HCT116 (cell line): ENCODE measurements around the gene NHSL2. TPM values are rescaled to one million over a fixed set of nuclear protein-coding genes. Genes with fewer than 3 reads are reported as not detected.
"Not testable (repeated sequence)": the region's sequence is repeated elsewhere in the genome, so short reads cannot be mapped to it uniquely, and the experiment has no call there.

Source experiments
- ATAC-seq: fragments of 200-7000 bp; cut with Tn5 transposase; 2 replicates; pipeline ENCODE4 v1.9.1; 2020; ENCODE audit warnings: mild to moderate bottlenecking, moderate library complexity
- BruUV-seq: library from RNA; stranded (reverse); fragments of 400-500 nt; replicated peaks from 2 replicates; lab custom pipeline; 2021; lab: Mats Ljungman, UMichigan
- CTCF ChIA-PET: fragments of 300-600 bp; sonication (Branson Sonifier 250); formaldehyde crosslinking; loops from one replicate; lab custom pipeline; 2021; ENCODE audit warnings: antibody characterized with exemption; lab: Charles Lee
- POLR2A ChIA-PET: fragments of 300-600, 350-600 bp; sonication (Branson Sonifier 250); formaldehyde crosslinking; loops from one replicate; lab custom pipeline; 2021; ENCODE audit warnings: antibody characterized with exemption; lab: Charles Lee
- RAD21 ChIA-PET, 2 experiments: fragments of 300-600 bp; sonication (Branson Sonifier 250); formaldehyde crosslinking; loops; one replicate each; lab custom pipeline; 2023; ENCODE audit warnings: low total read pairs in 2 of 2; ENCODE audit not compliant: uncharacterized antibody in 2 of 2, unreplicated experiment in 2 of 2, low non-redundant PET in 1 of 2; lab: Charles Lee
- DNase-seq: peaks from one replicate; pipeline ENCODE4 v3.0.0-alpha.2; 2010; ENCODE audit warnings: low read depth, low spot score
- H2AFZ ChIP-seq: fragments of 200-600 bp; shearing (Covaris generic), sonication (generic); 2 replicates; pipeline ENCODE4 v1.6.1; 2017; ENCODE audit warnings: low read depth, mixed run types, mixed read lengths, antibody characterized with exemption, low read length; ENCODE audit not compliant: poor library complexity, severe bottlenecking
- H3K27ac ChIP-seq: 2 replicates; pipeline ENCODE4 v1.5.1; 2012; ENCODE audit warnings: low read depth, low read length
- H3K27me3 ChIP-seq: fragments of 200-600 bp; sonication (generic); 2 replicates; pipeline ENCODE4 v1.6.1; 2016; ENCODE audit warnings: mixed run types, low read length, mixed read lengths; ENCODE audit not compliant: insufficient read depth
- H3K36me3 ChIP-seq, 2 experiments: fragments of 200-500 bp in 1 of 2; fragments of 200-600 bp in 1 of 2; sonication (Bioruptor generic) in 1 of 2; sonication (generic) in 1 of 2; 2 replicates each; pipeline versions ENCODE4 v1.5.1 to v1.6.1; 2014 to 2016; ENCODE audit warnings: low read length in 2 of 2, inconsistent platforms in 1 of 2, mixed read lengths in 1 of 2, mixed run types in 1 of 2; ENCODE audit not compliant: insufficient read depth in 2 of 2, control insufficient read depth in 1 of 2
- H3K4me1 ChIP-seq, 2 experiments: fragments of 200-600 bp in 1 of 2; sonication (generic) in 1 of 2; 2 replicates each; pipeline versions ENCODE4 v1.5.1 to v1.6.1; 2012 to 2017; ENCODE audit warnings: low read length in 2 of 2, inconsistent platforms in 1 of 2, mild to moderate bottlenecking in 1 of 2, mixed read lengths in 1 of 2, mixed run types in 1 of 2, moderate library complexity in 1 of 2; ENCODE audit not compliant: insufficient read depth in 2 of 2, control insufficient read depth in 1 of 2
- H3K4me2 ChIP-seq: fragments of 200-600 bp; sonication (generic); 2 replicates; pipeline ENCODE4 v1.6.1; 2017; ENCODE audit warnings: mixed run types, low read length, mixed read lengths
- H3K4me3 ChIP-seq, 2 experiments: fragments of 200-600 bp in 1 of 2; sonication (generic) in 1 of 2; replicated peaks in 1 of 2; 2 replicates each; pipeline ENCODE4 v1.5.1; 2011 to 2016; ENCODE audit warnings: low read length in 2 of 2, control low read depth in 1 of 2, low read depth in 1 of 2, mild to moderate bottlenecking in 1 of 2, mixed read lengths in 1 of 2, mixed run types in 1 of 2
- H3K79me2 ChIP-seq: fragments of 200-600 bp; sonication (generic); 2 replicates; pipeline ENCODE4 v1.6.1; 2017; ENCODE audit warnings: mild to moderate bottlenecking, mixed run types, low read length, moderate library complexity, mixed read lengths; ENCODE audit not compliant: insufficient read depth
- H3K9ac ChIP-seq: fragments of 200-600 bp; sonication (generic); 2 replicates; pipeline ENCODE4 v1.6.1; 2016; ENCODE audit warnings: low read length, mixed read lengths
- H3K9me2 ChIP-seq: fragments of 200-600 bp; sonication (generic), shearing (Covaris generic); 2 replicates; pipeline ENCODE4 v1.6.1; 2017; ENCODE audit warnings: mixed run types, mild to moderate bottlenecking, moderate library complexity; ENCODE audit not compliant: insufficient read depth
- H3K9me3 ChIP-seq, 2 experiments: fragments of 200-500 bp in 1 of 2; fragments of 200-600 bp in 1 of 2; sonication (Bioruptor generic) in 1 of 2; sonication (generic) in 1 of 2; 2 replicates each; pipeline ENCODE4 v1.6.1; 2014 to 2017; ENCODE audit warnings: low read length in 2 of 2, mixed read lengths in 2 of 2, inconsistent platforms in 1 of 2, low read depth in 1 of 2, mild to moderate bottlenecking in 1 of 2, mixed run types in 1 of 2, moderate library complexity in 1 of 2; ENCODE audit not compliant: control insufficient read depth in 1 of 2, insufficient read depth in 1 of 2
- H4K20me1 ChIP-seq: fragments of 200-600 bp; sonication (generic), shearing (Covaris generic); 2 replicates; pipeline ENCODE4 v1.6.1; 2017; ENCODE audit warnings: mixed run types, mild to moderate bottlenecking, moderate library complexity; ENCODE audit not compliant: insufficient read depth
- ATF3 ChIP-seq: IDR thresholded peaks from 2 replicates; pipeline ENCODE4 v1.6.1; 2012
- CEBPB ChIP-seq: IDR thresholded peaks from 2 replicates; pipeline ENCODE4 v1.6.1; 2012; ENCODE audit warnings: low read depth
- CTCF ChIP-seq, 3 experiments: fragments of 200-600 bp in 1 of 3; sonication (generic) in 1 of 3; IDR thresholded peaks in 2 of 3; conservative IDR thresholded peaks in 1 of 3; 2 replicates each; pipeline ENCODE4 v1.5.1; 2012 to 2017; ENCODE audit warnings: low read depth in 2 of 3, low read length in 2 of 3, antibody characterized with exemption in 1 of 3, borderline replicate concordance in 1 of 3, control low read depth in 1 of 3, mild to moderate bottlenecking in 1 of 3, mixed read lengths in 1 of 3, mixed run types in 1 of 3, moderate library complexity in 1 of 3; ENCODE audit not compliant: insufficient read depth in 1 of 3
- EZH2phosphoT487 ChIP-seq: fragments of 200-600 bp; IDR thresholded peaks from 2 replicates; pipeline ENCODE4 v1.6.1; 2018; ENCODE audit warnings: antibody characterized with exemption, borderline replicate concordance
- MAX ChIP-seq: IDR thresholded peaks from 2 replicates; pipeline ENCODE4 v1.6.1; 2012
- POLR2A ChIP-seq: IDR thresholded peaks from 2 replicates; pipeline ENCODE4 v1.7.0; 2011; ENCODE audit warnings: borderline replicate concordance; ENCODE audit not compliant: insufficient read depth, insufficient read length; ENCODE audit errors: extremely low read depth
- RAD21 ChIP-seq: IDR thresholded peaks from 2 replicates; pipeline ENCODE4 v1.6.1; 2012; ENCODE audit warnings: low read depth, mild to moderate bottlenecking
- REST ChIP-seq: IDR thresholded peaks from 2 replicates; pipeline ENCODE4 v1.6.1; 2012; ENCODE audit warnings: low read depth
- SP1 ChIP-seq: IDR thresholded peaks from 2 replicates; pipeline ENCODE4 v1.6.1; 2012; ENCODE audit warnings: low read depth
- SRF ChIP-seq: IDR thresholded peaks from 2 replicates; pipeline ENCODE4 v1.6.1; 2012; ENCODE audit warnings: low read depth
- YY1 ChIP-seq: IDR thresholded peaks from 2 replicates; pipeline ENCODE4 v1.6.1; 2011; ENCODE audit warnings: low read length, low read depth, moderate library complexity, mild to moderate bottlenecking; ENCODE audit not compliant: insufficient replicate concordance; ENCODE audit errors: extremely low read depth
- ZBTB33 ChIP-seq: IDR thresholded peaks from 2 replicates; pipeline ENCODE4 v1.6.1; 2011; ENCODE audit warnings: mild to moderate bottlenecking, low read length, moderate library complexity; ENCODE audit not compliant: insufficient replicate concordance; ENCODE audit errors: extremely low read depth
- ZFX ChIP-seq: fragments of 450-650 bp; IDR thresholded peaks from 2 replicates; pipeline ENCODE4 v1.6.1; 2017
- intact Hi-C: fragments of 100-400 bp; cut with micrococcal nuclease; formaldehyde crosslinking; loops from 2 replicates; pipeline ENCODE4 v1.10.0; 2022
- total RNA-seq: library from RNA; stranded (reverse); gene quantifications from one replicate; pipeline ENCODE4 v1.2.1, GENCODE V29; 2021; ENCODE audit not compliant: unreplicated experiment

NHSL2 gene
- total RNA-seq, 1 experiment from 2014 or later = 0.22 TPM

GRCh38 chrX:71873459-71873833 lies 37.2 kb upstream of the NHSL2 start:
- no peak overlapping the region for H3K4me3 ChIP-seq
- no peaks in the 10 kb centered on the region for H4K20me1 ChIP-seq
- TF ChIP-seq SP1 = no peak
- TF ChIP-seq ATF3 = no peak
- no peak for TF ChIP-seq RAD21
- no peak for TF ChIP-seq SRF
- no peak for TF ChIP-seq CEBPB
- no peak for TF ChIP-seq CTCF (IDR thresholded peaks at IDR 0.05 in 2 of 3, conservative IDR thresholded peaks at IDR 0.05 in 1 of 3; ENCODE audit: borderline replicate concordance in 1 of 3, insufficient read depth in 1 of 3, low read depth in 2 of 3, low read length in 2 of 3)
- no peak for TF ChIP-seq ZBTB33
- no peak for TF ChIP-seq EZH2phosphoT487
- TF ChIP-seq ZFX = no peak
- no peak for TF ChIP-seq POLR2A
- no peak for TF ChIP-seq REST
- no peak for TF ChIP-seq MAX
- TF ChIP-seq YY1 = no peak
- H3K79me2 ChIP-seq = no peaks in the 10 kb centered on the region
- RAD21 ChIA-PET = no interaction called here
- H3K27ac ChIP-seq = no peak overlapping the region
- no TSS peak for BruUV-seq
- ATAC-seq = no peak
- H2AFZ ChIP-seq = no peak overlapping the region
- DNase-seq = no peak
- intact Hi-C loops = loop anchor here (10.0 kb wide), 1 partner anchor 251 kb away; no protein-coding TSS in a partner anchor
- H3K9me2 ChIP-seq = no peaks in the 10 kb centered on the region
- H3K36me3 ChIP-seq = no peaks in the 10 kb centered on the region
- H3K4me2 ChIP-seq = no peak overlapping the region
- H3K9ac ChIP-seq = no peak overlapping the region
- H3K9me3 ChIP-seq = no peaks in the 10 kb centered on the region
- POLR2A ChIA-PET = no interaction called here
- no peaks in the 10 kb centered on the region for H3K4me1 ChIP-seq
- no peaks in the 10 kb centered on the region for H3K27me3 ChIP-seq
- CTCF ChIA-PET = no interaction called here

GRCh38 chrX:71876841-71877240 lies 33.8 kb upstream of the NHSL2 start:
- H3K79me2 ChIP-seq, ATAC-seq, H3K36me3 ChIP-seq, H3K9ac ChIP-seq, RAD21 ChIA-PET, H3K9me3 ChIP-seq, POLR2A ChIA-PET, H3K27me3 ChIP-seq, CTCF ChIA-PET, BruUV-seq, DNase-seq, H3K27ac ChIP-seq, H3K4me2 ChIP-seq, H3K4me3 ChIP-seq, H2AFZ ChIP-seq, H4K20me1 ChIP-seq, H3K4me1 ChIP-seq, H3K9me2 ChIP-seq: not testable (repeated sequence)
- intact Hi-C loops = loop anchor here (10.0 kb wide), 1 partner anchor 248 kb away; no protein-coding TSS in a partner anchor
